ENCODE measurements around the gene EPB41. TPM values are rescaled to one million over a fixed set of nuclear protein-coding genes. Genes with fewer than 3 reads are reported as not detected.

The EPB41 gene
- total and polyA plus RNA-seq, 9 donors: 11.2 to 56.4 (median 29.9) TPM

DNA sequence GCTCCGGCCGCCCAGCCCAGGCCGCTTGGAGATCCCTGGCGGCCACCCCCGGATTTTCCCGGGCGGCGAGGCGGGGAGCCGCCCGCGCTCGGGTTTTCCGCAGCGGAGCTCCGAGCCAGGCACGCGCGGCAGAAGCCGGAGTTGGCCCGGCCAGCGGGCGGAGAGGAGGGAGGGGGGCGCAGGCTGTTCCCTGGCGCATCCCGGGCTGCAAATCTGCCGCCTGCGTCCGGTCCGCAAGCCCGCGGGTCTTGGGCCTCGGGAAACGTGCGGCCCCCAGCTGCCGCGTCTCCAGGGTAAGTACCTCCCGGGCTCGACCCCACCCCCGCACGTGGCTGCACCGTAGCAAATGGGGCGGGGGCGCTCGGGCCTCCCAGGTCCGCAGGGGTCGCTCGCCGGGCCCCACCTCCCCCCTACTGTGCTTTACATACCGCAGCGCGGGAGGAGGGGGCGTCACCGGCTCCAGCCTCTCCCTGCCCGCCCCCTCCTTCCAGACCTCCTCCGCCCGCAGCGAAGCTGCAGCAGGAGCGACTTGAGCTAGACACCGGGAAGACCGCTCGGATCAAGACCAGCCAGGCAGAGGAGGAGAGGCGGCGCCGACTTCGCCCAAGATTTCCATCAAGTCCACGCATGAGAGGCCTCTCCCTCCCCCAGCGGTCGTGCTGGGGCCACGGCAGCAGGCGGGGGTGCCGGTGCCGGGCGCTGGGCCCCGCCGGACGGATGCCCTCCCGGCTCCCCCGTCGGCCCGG lies 207.7 kb downstream of the EPB41 start:
- Histone ChIP-seq H3K4me1 (ENCODE audit: insufficient read depth) (peaks cover 16% of the 10 kb centered on the region), H3K27ac (peak overlapping the region; percentile 91 to 95), H3K27me3 (no peaks in the 10 kb centered on the region), H3K9me3 (no peaks in the 10 kb centered on the region), H3K36me3 (no peaks in the 10 kb centered on the region), H3K4me3 (peak overlapping the region; percentile 66)
- intact Hi-C loops (cut with DNase I): loop anchor here (2.0 to 10.0 kb wide), 5 partner anchors 59 to 240 kb away; partner anchors contain the start of gene SRSF4 (in 3 of the 4)
- TF ChIP-seq, protein P1, sequence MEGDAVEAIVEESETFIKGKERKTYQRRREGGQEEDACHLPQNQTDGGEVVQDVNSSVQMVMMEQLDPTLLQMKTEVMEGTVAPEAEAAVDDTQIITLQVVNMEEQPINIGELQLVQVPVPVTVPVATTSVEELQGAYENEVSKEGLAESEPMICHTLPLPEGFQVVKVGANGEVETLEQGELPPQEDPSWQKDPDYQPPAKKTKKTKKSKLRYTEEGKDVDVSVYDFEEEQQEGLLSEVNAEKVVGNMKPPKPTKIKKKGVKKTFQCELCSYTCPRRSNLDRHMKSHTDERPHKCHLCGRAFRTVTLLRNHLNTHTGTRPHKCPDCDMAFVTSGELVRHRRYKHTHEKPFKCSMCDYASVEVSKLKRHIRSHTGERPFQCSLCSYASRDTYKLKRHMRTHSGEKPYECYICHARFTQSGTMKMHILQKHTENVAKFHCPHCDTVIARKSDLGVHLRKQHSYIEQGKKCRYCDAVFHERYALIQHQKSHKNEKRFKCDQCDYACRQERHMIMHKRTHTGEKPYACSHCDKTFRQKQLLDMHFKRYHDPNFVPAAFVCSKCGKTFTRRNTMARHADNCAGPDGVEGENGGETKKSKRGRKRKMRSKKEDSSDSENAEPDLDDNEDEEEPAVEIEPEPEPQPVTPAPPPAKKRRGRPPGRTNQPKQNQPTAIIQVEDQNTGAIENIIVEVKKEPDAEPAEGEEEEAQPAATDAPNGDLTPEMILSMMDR (IDR thresholded peaks at IDR 0.05): peak in 1 of 3 donors; percentile 13
- peak; percentile 30 for TF ChIP-seq POLR2A (IDR thresholded peaks at IDR 0.05)
- no peak for TF ChIP-seq EP300 (IDR thresholded peaks at IDR 0.05)
- WGBS, 3 donors: 0 to 1% (median 0%) methylated on average over 13 to 81 of the region's 81 CpGs
- DNase-seq: peak; percentile 71 to 80 (median 76)

DNA sequence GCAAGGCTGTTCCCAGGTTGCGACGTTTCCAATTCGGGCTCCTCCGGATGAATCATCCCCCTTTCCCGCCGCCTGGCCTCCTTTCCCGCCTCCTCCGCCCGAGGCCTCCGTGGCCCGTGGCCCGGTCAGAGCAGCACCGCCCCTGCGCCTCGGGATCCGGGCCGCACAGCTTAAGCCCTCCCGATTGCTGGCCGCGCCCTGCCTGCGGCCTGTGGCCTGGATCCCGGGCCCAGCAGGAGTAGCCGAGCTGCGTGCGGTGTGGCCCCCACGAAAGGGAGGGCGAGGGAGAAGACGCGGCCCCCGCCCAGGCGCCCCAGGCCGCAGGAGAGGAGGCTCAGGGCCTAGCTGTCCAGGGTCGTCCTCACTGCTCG lies 208.3 kb downstream of the EPB41 start:
- peak; percentile 72 to 84 (median 82) for DNase-seq
- Histone ChIP-seq H3K4me1 (ENCODE audit: insufficient read depth) (peaks cover 14% of the 10 kb centered on the region), H3K36me3 (no peaks in the 10 kb centered on the region), H3K27me3 (no peaks in the 10 kb centered on the region), H3K4me3 (peak overlapping the region; percentile 66), H3K27ac (peak overlapping the region; percentile 91 to 95), H3K9me3 (no peaks in the 10 kb centered on the region)
- WGBS, 3 donors: 0 to 1% (median 0%) methylated on average over 6 to 34 of the region's 34 CpGs
- intact Hi-C loops (cut with DNase I): loop anchor here (2.0 to 10.0 kb wide), 5 partner anchors 58 to 240 kb away; partner anchors contain the start of gene SRSF4 (in 3 of the 4)
- TF ChIP-seq, protein P1 (IDR thresholded peaks at IDR 0.05): no peak
- peak; percentile 69 for TF ChIP-seq POLR2A (IDR thresholded peaks at IDR 0.05)

DNA sequence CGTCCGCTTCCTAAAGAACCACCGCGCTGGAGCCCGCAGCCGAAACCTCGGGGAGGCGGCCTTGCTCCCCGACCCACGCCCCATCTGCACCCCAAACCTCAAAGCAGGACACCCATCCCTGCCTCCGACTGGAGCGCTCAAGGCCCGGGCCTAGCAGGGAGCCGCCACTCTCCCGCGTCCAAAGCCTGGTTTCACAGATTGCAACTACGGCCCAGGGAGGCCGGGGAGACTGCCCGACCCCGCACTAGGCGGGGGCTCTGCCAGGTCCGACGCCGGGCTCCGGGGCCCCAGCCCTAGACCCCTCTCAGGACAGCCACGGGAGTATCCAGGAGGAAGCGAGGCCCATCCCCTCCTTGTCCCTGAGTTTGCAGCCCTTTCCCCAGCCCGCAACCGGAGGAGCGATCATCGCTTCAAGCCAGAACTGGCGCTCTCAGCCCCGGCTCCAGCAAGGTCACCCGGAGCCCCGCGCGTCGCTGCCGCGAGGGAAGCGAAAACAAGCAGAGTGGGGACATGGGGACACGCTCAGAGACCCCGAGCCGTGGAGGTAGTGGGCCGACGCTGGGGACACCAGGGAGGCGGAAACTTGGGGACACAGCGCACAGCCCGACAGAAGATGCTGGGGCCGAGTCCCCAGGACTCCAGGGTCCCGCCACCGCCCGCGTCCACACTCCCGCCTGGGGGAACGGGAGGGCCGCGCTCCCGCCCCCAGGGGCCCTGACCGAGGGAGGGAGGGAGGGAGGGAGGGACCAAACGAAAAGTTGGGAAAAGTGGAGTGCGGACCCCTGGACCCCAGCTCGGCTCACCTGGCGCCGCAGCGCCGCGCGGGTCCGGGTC lies 208.9 kb downstream of the EPB41 start:
- DNase-seq: peak; percentile 53 to 74 (median 64)
- Histone ChIP-seq H3K4me1 (ENCODE audit: insufficient read depth) (peaks cover 14% of the 10 kb centered on the region), H3K4me3 (peak overlapping the region; percentile 66), H3K27me3 (no peaks in the 10 kb centered on the region), H3K9me3 (no peaks in the 10 kb centered on the region), H3K27ac (peak overlapping the region; percentile 91 to 95), H3K36me3 (no peaks in the 10 kb centered on the region)
- TF ChIP-seq EP300 (IDR thresholded peaks at IDR 0.05) (no peak), POLR2A (IDR thresholded peaks at IDR 0.05) (no peak)
- TF ChIP-seq, protein P1 (IDR thresholded peaks at IDR 0.05): no peak
- intact Hi-C loops (cut with DNase I): loop anchor here (2.0 to 10.0 kb wide), 5 partner anchors 58 to 241 kb away; partner anchors contain the start of gene SRSF4 (in 3 of the 4)
- 2 to 6% (median 4%) methylated on average over 34 to 70 of the region's 70 CpGs for WGBS, 3 donors

DNA sequence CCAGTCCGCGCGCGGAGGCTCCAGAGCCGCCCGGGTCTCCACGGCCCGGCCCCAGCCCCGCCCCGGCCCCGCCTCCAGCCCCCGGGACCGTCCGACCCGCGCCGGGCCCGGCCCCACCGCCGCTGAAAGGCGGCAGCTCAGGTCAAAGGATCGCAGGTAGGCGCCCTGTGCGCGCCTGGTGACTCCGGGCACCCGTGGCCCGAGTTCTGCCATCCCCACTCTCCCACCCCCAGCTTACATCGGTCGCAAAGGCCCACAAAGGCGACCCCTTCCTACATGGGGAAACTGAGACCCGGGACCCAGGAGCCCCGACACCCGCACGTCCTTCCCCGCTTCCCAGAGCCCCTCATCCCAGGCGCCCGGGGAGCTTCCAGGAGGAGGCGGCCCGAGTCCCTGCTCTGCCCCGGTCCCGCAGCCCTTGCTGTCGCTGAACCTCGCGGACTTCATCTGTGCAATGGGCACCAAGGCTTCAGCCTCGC lies 209.6 kb downstream of the EPB41 start, which contains the start of gene TMEM200B:
TMEM200B (minus strand) TSS at position 17 of the 479 bp plus-strand sequence. CDS start 2,075 bp downstream, outside the sequence.
- intact Hi-C loops (cut with DNase I): loop anchor here (2.0 to 10.0 kb wide), 5 partner anchors 57 to 242 kb away; partner anchors contain the start of gene SRSF4 (in 3 of the 4)
- H3K4me1 ChIP-seq (ENCODE audit: insufficient read depth): peaks cover 14% of the 10 kb centered on the region
- H3K27me3 ChIP-seq: no peaks in the 10 kb centered on the region
- no peaks in the 10 kb centered on the region for H3K9me3 ChIP-seq
- TF ChIP-seq, protein P1 (IDR thresholded peaks at IDR 0.05): no peak
- no peak for TF ChIP-seq POLR2A (IDR thresholded peaks at IDR 0.05)
- TF ChIP-seq EP300 (IDR thresholded peaks at IDR 0.05): no peak
- peak within 1 kb of the TSS; percentile 66 for H3K4me3 ChIP-seq
- H3K27ac ChIP-seq: peak within 1 kb of the TSS; percentile 91 to 95
- H3K36me3 ChIP-seq: no peaks in the 10 kb centered on the region
- peak; percentile 67 to 77 (median 69) for DNase-seq
- 0 to 1% (median 0%) methylated on average over 6 to 46 of the region's 46 CpGs for WGBS, 3 donors

Data from ovary (tissue), 9 donors.